DND-41 (cell line): ENCODE results near the gene HSPH1.

Source experiments
- EZH2 ChIP-seq: IDR thresholded peaks from 3 replicates; pipeline ENCODE4 v1.6.1; 2012; ENCODE audit warnings: borderline replicate concordance, low read depth, mild to moderate bottlenecking, moderate library complexity, low read length, inconsistent platforms; ENCODE audit not compliant: severe bottlenecking
- TF ChIP-seq, protein P1 (sequence below): IDR thresholded peaks from 2 replicates; pipeline ENCODE4 v1.5.1; 2012; ENCODE audit warnings: borderline replicate concordance, low read length, moderate library complexity, mild to moderate bottlenecking; ENCODE audit not compliant: poor library complexity, severe bottlenecking; ENCODE audit errors: extremely low read depth

DNA sequence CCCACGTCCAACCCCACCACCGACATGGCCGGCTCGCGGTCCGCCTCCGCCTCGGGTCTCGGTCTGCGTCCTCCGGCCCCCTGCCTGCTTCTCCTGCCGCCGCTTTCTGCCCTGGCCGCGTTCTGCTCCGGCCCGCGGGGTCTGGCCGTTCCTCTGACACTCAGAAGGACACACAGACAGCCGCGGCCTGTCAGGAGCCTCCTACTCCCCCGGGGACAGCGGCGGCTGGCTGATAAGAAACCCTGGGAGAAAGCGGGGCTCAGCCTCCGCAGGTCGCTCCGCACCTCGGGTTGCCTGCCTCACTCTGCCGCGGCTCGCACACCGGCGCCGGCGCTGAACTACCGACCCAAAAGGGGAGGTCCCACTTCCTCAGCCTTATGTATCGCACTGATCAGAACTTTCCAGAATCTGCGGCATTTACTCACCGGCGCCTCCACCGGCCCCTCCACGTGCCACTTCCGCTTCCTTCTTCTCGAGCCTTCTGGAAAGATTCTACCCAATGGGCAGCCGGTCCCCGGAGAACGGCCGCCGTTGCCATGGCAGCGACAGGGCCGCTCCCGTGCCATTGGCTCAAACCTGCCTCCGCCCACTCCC, at the start of gene HSPH1:
- TF ChIP-seq, protein P1, sequence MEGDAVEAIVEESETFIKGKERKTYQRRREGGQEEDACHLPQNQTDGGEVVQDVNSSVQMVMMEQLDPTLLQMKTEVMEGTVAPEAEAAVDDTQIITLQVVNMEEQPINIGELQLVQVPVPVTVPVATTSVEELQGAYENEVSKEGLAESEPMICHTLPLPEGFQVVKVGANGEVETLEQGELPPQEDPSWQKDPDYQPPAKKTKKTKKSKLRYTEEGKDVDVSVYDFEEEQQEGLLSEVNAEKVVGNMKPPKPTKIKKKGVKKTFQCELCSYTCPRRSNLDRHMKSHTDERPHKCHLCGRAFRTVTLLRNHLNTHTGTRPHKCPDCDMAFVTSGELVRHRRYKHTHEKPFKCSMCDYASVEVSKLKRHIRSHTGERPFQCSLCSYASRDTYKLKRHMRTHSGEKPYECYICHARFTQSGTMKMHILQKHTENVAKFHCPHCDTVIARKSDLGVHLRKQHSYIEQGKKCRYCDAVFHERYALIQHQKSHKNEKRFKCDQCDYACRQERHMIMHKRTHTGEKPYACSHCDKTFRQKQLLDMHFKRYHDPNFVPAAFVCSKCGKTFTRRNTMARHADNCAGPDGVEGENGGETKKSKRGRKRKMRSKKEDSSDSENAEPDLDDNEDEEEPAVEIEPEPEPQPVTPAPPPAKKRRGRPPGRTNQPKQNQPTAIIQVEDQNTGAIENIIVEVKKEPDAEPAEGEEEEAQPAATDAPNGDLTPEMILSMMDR, result peak; percentile 33
- no peak for TF ChIP-seq EZH2
